ENCODE results near the gene OR56B1.
"Not testable (repeated sequence)": the region's sequence is repeated elsewhere in the genome, so short reads cannot be mapped to it uniquely, and the experiment has no call there.

The OR56B1 gene, protein sequence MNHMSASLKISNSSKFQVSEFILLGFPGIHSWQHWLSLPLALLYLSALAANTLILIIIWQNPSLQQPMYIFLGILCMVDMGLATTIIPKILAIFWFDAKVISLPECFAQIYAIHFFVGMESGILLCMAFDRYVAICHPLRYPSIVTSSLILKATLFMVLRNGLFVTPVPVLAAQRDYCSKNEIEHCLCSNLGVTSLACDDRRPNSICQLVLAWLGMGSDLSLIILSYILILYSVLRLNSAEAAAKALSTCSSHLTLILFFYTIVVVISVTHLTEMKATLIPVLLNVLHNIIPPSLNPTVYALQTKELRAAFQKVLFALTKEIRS

GRCh38 chr11:5736396-5736795, at the start of gene OR56B1:
TSS of gene OR56B1 (plus strand) at chr11:5736448. CDS start at chr11:5736517, 69 bp downstream.
- H3K27ac ChIP-seq, result no peak within 1 kb of the TSS
- DNase-seq (ENCODE audit: low read depth, low spot score), result no peak

DNA sequence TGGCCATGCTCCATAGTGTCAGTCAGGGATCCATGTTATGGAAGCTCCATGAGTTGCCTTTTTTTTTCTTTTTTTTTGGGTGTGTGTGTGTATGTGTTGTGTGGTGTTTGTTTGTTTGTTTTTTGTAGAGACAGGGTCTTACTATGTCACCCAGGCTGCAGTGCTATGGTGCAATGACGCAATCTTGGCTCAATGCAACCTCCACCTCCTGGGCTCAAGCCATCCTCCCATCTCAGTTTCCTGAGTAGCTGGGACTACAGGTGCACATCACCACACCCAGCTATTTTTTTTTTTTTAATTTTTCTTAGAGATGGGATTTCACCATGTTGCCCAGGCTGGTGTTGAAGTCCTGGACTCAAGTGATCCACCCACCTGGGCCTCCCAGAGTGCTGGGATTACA, 47.8 kb upstream of the OR56B1 start:
- no peak overlapping the region for H3K27ac ChIP-seq
- no peak for DNase-seq (ENCODE audit: low read depth, low spot score)

- H3K27ac ChIP-seq, result peak within 1 kb of the TSS; percentile 70
- peak; percentile 20 for DNase-seq (ENCODE audit: low read depth, low spot score)
These were observed 46.7 kb upstream of the OR56B1 start, which contains the start of gene TRIM22 for GRCh38 chr11:5689551-5689983. TSS of gene TRIM22 (plus strand) at chr11:5689790. CDS start at chr11:5696233, 6,443 bp downstream.

DNA sequence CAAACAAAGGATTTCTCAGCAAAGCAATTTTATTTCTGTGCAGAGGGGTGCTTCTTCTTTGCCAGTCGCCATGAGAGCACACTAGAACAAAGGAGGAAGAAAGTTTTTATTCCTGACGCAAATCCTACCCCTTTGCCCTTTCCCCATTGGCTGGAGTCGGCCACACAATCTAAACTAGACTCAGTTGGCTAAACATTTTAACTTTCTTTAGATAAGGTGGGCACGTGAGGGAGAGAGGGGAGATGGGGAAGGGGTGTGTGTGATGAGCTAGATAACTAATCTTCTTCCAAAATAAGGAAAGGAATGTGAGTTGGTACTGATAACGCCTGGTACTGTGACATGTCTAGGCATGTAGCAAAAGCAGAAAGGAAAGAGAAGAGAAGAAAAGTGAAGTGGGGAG, 46.0 kb upstream of the OR56B1 start:
- no peak for DNase-seq (ENCODE audit: low read depth, low spot score)
- H3K27ac ChIP-seq, result peak overlapping the region; percentile 70

DNA sequence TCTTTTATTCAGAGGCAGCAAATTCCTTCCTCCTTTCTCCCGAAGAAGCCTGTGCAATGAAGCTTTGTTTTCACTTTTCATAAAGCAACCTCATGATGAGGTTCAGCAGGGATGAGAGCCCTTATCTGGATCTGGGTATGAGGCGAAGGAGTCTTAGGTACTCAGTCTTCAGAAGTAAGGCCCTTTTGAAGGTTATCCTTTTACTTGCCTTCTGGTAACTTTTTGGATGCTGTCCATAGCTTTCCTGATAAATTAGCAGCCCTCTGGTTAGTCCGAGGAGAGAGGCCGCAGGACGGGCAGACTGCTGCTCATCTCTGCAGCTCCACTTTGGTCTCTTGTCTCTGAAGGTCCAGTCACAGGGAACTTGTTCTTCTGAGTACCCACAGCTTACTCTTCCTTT, 45.5 kb upstream of the OR56B1 start:
- H3K27ac ChIP-seq, result peak overlapping the region; percentile 70
- DNase-seq (ENCODE audit: low read depth, low spot score), result no peak

DNA sequence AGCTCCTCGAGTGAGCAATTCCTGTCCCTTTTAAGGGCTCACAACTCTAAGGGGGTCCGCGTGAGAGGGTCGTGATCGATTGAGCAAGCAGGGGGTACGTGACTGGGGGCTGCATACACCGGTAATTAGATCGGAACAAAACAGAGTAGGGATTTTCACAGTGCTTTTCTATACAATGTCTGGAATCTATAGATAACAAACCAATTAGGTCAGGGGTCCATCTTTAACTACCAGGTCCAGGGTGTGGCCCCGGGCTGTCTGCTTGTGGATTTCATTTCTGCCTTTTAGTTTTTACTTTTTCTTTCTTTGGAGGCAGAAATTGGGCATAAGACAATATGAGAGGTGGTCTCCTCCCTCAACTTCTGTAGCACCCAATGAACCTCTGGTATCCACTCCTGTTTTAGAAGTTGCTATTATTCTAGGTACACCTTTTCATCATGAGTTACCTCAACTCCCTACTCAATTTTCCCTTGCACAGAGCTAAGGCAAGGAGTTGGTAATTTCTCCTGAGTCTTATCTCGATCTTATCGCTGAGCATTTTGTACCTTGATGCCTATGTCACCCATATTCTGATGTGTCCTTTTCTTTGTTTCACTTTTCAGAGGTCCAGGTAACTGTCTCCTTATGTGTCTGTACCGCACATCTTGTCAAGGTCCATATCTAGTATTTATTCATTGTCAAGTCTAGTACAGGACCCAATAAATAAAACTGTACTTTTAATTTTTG, 44.8 kb upstream of the OR56B1 start:
- not testable (repeated sequence) for H3K27ac ChIP-seq; DNase-seq (ENCODE audit: low read depth, low spot score)

DNA sequence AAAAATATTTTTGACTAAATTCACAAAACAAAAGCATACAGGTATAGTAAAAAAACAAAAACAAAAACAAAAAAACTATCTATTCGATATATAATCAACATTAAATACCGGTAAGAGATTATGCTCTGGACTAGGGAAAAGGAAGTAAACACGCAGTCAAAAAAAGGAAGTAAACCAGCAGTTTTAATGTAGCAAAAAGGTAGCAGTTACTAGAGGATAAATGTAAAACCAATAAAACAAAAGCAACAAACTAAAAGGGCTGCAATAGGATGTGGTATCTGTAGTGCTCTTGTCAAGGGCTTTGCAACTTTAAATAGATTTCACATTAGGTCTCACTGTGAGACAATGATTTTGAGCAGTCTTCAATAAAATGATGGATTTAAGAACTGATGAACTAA, 44.3 kb upstream of the OR56B1 start:
- no peak overlapping the region for H3K27ac ChIP-seq
- DNase-seq (ENCODE audit: low read depth, low spot score), result no peak

GRCh38 chr11:5694642-5695041, 41.6 kb upstream of the OR56B1 start:
- no peak overlapping the region for H3K27ac ChIP-seq
- no peak for DNase-seq (ENCODE audit: low read depth, low spot score)

- no peak for DNase-seq (ENCODE audit: low read depth, low spot score)
- no peak overlapping the region for H3K27ac ChIP-seq
These were observed 40.7 kb upstream of the OR56B1 start for GRCh38 chr11:5695580-5695979.

DNA sequence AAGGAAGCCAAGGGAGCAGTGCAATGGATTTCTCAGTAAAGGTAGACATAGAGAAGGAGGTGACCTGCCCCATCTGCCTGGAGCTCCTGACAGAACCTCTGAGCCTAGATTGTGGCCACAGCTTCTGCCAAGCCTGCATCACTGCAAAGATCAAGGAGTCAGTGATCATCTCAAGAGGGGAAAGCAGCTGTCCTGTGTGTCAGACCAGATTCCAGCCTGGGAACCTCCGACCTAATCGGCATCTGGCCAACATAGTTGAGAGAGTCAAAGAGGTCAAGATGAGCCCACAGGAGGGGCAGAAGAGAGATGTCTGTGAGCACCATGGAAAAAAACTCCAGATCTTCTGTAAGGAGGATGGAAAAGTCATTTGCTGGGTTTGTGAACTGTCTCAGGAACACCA, 40.0 kb upstream of the OR56B1 start:
- no peak for DNase-seq (ENCODE audit: low read depth, low spot score)
- no peak overlapping the region for H3K27ac ChIP-seq

DNA sequence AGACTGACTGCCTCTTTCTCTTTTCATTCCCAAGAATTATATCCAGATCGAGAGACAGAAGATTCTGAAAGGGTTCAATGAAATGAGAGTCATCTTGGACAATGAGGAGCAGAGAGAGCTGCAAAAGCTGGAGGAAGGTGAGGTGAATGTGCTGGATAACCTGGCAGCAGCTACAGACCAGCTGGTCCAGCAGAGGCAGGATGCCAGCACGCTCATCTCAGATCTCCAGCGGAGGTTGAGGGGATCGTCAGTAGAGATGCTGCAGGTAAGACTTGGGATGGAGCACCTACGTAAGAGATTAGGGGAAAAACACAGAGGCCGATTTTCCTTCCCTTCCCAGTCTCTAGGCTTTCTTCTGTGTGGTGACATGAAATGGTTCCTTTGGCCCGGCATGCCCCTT, 38.0 kb upstream of the OR56B1 start:
- H3K27ac ChIP-seq, result no peak overlapping the region
- DNase-seq (ENCODE audit: low read depth, low spot score), result no peak

- H3K27ac ChIP-seq, result no peak overlapping the region
- no peak for DNase-seq (ENCODE audit: low read depth, low spot score)
These were observed 35.7 kb upstream of the OR56B1 start for GRCh38 chr11:5700421-5701054.

DNA sequence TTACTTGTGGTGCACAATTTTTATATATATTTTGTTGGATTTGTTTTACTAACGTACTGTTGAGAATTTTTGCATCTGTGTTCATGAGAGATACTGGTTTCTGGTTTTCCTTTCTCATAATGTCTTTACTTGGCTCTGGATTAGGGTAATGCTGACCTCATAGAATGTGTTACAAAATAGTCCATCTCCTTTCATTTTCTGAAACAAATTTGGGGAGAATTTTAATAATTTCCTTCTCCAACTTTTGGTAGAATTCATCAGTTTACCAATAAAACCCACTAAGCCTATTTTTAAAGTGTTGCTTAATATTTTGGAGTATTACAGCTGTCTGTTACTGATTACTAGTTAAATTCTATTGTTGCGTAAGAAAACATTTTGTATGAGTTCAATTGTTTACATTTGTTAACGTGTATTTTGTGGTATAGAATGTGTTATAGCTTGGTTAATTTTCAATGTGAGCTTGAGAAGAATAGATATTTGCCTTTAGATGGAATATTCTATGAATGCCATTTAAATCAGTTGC, 35.1 kb upstream of the OR56B1 start:
- no peak overlapping the region for H3K27ac ChIP-seq
- DNase-seq (ENCODE audit: low read depth, low spot score), result no peak

DNA sequence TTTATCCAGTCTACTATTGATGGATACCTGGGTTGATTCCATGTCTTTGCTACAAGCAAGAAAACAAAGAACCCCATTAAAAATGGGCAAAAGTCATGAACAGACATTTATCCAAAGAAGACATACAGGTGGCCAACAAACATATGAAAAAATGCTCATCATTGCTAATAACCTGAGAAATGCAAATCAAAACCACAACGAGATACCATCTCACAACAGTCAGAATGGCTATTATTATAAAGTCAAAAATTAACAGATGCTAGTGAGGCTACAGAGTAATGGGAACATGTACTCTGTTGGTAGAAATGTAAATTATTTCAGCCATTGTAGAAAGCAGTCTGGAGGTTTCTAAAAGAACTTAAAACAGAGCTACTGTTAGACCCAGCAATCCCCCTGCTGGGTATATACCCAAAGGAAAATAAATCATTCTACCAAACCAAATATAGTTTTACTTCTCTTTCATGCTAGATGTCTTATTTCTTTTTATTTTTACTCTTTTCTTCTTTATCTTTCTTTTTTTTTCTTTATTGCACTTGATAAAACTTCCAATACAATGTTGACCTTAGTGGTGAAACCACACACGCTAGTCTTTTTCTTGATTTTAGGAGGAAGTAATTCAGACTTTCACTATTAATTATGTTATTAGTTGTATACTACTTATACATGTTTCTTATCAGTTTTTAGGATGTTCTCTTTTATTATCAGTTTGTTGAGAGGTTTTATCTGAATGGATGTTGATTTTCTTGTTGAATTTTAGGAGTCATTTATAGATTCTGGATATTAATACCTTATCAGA, 32.3 kb upstream of the OR56B1 start:
- no peak overlapping the region for H3K27ac ChIP-seq
- DNase-seq (ENCODE audit: low read depth, low spot score), result no peak

GRCh38 chr11:5705688-5706087, 30.6 kb upstream of the OR56B1 start:
- no peak overlapping the region for H3K27ac ChIP-seq
- DNase-seq (ENCODE audit: low read depth, low spot score), result no peak

DNA sequence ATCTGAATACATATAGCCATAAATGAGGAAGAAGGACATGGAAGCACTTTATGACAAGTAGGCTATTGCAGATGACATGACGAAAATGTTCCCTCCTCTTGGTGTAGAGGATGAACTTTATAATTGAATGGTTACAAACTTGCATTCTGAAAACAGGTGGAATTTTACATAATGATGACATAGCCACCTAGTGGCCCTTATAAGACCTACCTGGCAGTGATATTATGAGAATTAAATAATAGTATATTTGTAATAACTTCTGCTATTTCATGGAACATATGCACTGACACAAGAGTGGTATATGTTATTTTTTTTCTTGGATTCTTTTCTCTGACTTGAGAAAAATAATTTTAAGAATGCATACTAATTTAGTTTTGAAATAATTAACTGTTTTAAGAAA, 23.7 kb upstream of the OR56B1 start:
- DNase-seq (ENCODE audit: low read depth, low spot score), result no peak
- H3K27ac ChIP-seq, result no peak overlapping the region

GRCh38 chr11:5713695-5714094, 22.6 kb upstream of the OR56B1 start:
- DNase-seq (ENCODE audit: low read depth, low spot score), result no peak
- no peak overlapping the region for H3K27ac ChIP-seq

DNA sequence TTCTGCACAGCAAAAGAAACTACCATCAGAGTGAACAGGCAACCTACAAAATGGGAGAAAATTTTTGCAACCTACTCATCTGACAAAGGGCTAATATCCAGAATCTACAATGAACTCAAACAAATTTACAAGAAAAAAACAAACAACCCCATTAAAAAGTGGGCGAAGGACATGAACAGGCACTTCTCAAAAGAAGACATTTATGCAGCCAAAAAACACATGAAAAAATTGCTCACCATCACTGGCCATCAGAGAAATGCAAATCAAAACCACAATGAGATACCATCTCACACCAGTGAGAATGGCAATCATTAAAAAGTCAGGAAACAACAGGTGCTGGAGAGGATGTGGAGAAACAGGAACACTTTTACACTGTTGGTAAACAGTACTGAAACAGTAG, 19.7 kb upstream of the OR56B1 start:
- not testable (repeated sequence) for DNase-seq (ENCODE audit: low read depth, low spot score); H3K27ac ChIP-seq

DNA sequence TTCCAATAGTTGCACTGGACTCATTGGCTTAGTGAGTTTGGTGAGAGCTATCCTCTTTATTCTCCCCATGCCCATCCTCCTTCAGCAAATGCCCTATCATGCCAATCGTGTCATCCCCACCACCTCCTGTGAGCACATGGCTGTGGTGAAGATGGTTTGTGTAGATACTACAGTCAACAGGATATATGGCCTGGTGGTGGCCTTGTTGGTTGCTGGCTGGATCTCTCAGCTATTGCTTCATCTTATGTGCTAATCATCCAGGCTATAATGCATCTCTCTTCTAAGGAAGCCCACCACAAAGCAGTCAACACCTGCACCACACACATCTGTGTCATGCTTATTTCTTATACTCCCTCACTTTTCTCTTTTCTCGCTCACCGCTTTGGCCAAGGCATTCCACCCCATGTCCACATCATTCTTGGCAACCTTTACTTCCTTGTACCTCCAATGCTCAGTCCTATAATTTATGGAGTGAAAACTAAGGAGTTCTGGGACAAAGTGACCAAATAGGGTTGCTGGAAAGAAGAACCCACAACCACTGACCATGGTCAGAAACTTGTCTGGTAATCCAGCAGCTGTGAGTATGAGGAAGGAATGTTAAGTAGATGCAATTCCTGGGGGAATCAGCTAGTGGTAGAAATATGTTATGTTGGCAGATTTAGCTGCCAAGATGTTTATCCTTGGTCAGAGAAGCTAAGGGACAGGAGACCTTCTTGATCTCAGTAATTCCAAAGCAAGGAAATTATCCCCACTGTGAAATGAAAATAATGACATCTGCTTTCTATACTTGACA, 16.3 kb upstream of the OR56B1 start:
- no peak for DNase-seq (ENCODE audit: low read depth, low spot score)
- H3K27ac ChIP-seq, result no peak overlapping the region
